ENCODE results near the gene MICAL3.

The MICAL3 gene

GRCh38 chr22:17927062-17927461 lies 97.3 kb downstream of the MICAL3 start:
- H3K4me1 ChIP-seq (ENCODE audit: control insufficient read depth, insufficient read depth, low read length), result peaks cover 10% of the 10 kb centered on the region
- H3K9me3 ChIP-seq (ENCODE audit: control insufficient read depth, insufficient read depth, low read length), result no peaks in the 10 kb centered on the region
- H3K36me3 ChIP-seq (ENCODE audit: control insufficient read depth, insufficient read depth, low read length), result no peaks in the 10 kb centered on the region
- H3K4me3 ChIP-seq (ENCODE audit: low read depth, low read length), result no peak overlapping the region
- H3K27me3 ChIP-seq (ENCODE audit: control insufficient read depth, insufficient read depth, low read length), result no peaks in the 10 kb centered on the region
- H3K9ac ChIP-seq (ENCODE audit: low read depth, low read length), result no peak overlapping the region

DNA sequence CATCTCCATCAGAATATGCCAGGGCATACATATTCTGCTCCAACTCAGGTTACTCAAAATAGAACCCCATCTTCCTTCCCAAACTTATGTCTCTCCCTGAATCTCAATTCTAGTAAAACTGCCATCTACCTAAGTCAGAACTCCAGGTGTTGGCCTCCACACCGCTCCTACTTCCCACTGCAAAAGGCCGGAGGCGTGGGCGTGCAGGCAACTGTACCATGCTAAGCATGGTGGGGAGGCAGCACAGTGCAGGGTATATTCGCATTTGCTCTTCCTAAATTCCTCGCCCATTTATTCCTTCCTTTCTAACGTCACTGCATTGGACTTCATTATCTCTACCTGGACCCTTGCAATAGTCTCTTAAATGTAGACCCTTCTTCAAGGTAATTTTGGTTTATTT lies 97.8 kb downstream of the MICAL3 start:
- H3K4me1 ChIP-seq (ENCODE audit: control insufficient read depth, insufficient read depth, low read length), result peaks cover 12% of the 10 kb centered on the region
- H3K9ac ChIP-seq (ENCODE audit: low read depth, low read length), result no peak overlapping the region
- no peak overlapping the region for H3K4me3 ChIP-seq (ENCODE audit: low read depth, low read length)
- H3K27me3 ChIP-seq (ENCODE audit: control insufficient read depth, insufficient read depth, low read length), result no peaks in the 10 kb centered on the region
- H3K9me3 ChIP-seq (ENCODE audit: control insufficient read depth, insufficient read depth, low read length), result no peaks in the 10 kb centered on the region
- no peaks in the 10 kb centered on the region for H3K36me3 ChIP-seq (ENCODE audit: control insufficient read depth, insufficient read depth, low read length)

GRCh38 chr22:17925431-17925841 lies 98.9 kb downstream of the MICAL3 start:
- H3K4me1 ChIP-seq (ENCODE audit: control insufficient read depth, insufficient read depth, low read length), result peaks cover 19% of the 10 kb centered on the region
- H3K27me3 ChIP-seq (ENCODE audit: control insufficient read depth, insufficient read depth, low read length), result no peaks in the 10 kb centered on the region
- H3K9ac ChIP-seq (ENCODE audit: low read depth, low read length), result no peak overlapping the region
- H3K36me3 ChIP-seq (ENCODE audit: control insufficient read depth, insufficient read depth, low read length), result no peaks in the 10 kb centered on the region
- no peak overlapping the region for H3K4me3 ChIP-seq (ENCODE audit: low read depth, low read length)
- H3K9me3 ChIP-seq (ENCODE audit: control insufficient read depth, insufficient read depth, low read length), result no peaks in the 10 kb centered on the region

- H3K4me1 ChIP-seq (ENCODE audit: control insufficient read depth, insufficient read depth, low read length), result peaks cover 22% of the 10 kb centered on the region
- H3K9me3 ChIP-seq (ENCODE audit: control insufficient read depth, insufficient read depth, low read length), result no peaks in the 10 kb centered on the region
- no peaks in the 10 kb centered on the region for H3K27me3 ChIP-seq (ENCODE audit: control insufficient read depth, insufficient read depth, low read length)
- H3K9ac ChIP-seq (ENCODE audit: low read depth, low read length), result no peak overlapping the region
- no peak overlapping the region for H3K4me3 ChIP-seq (ENCODE audit: low read depth, low read length)
- no peaks in the 10 kb centered on the region for H3K36me3 ChIP-seq (ENCODE audit: control insufficient read depth, insufficient read depth, low read length)
These were observed 99.5 kb downstream of the MICAL3 start for GRCh38 chr22:17924735-17925364.

DNA sequence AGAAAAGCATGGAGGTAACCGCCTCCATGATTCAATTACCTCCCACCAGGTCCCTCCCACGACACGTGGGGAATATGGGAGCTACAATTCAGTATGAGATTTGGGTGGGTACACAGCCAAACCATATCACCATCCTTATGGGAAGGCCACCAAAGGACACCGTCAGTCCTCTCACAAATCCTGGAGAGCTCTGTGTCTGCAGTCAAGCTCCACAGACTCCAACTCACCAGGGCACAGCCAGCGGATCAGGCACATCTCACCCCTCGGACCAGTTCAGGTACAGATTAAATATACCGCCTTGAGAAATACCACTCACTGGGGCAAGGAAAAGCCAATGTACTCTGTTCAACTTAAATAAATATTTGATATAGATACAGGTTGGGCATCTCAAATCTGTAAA lies 100.3 kb downstream of the MICAL3 start:
- peaks cover 29% of the 10 kb centered on the region for H3K4me1 ChIP-seq (ENCODE audit: control insufficient read depth, insufficient read depth, low read length)
- H3K9me3 ChIP-seq (ENCODE audit: control insufficient read depth, insufficient read depth, low read length), result no peaks in the 10 kb centered on the region
- H3K27me3 ChIP-seq (ENCODE audit: control insufficient read depth, insufficient read depth, low read length), result no peaks in the 10 kb centered on the region
- H3K9ac ChIP-seq (ENCODE audit: low read depth, low read length), result no peak overlapping the region
- H3K36me3 ChIP-seq (ENCODE audit: control insufficient read depth, insufficient read depth, low read length), result no peaks in the 10 kb centered on the region
- H3K4me3 ChIP-seq (ENCODE audit: low read depth, low read length), result no peak overlapping the region

GRCh38 chr22:17922925-17923903 lies 101.1 kb downstream of the MICAL3 start:
- Histone ChIP-seq H3K4me3 (ENCODE audit: low read depth, low read length) (peak overlapping the region; percentile 3), H3K9me3 (ENCODE audit: control insufficient read depth, insufficient read depth, low read length) (no peaks in the 10 kb centered on the region), H3K4me1 (ENCODE audit: control insufficient read depth, insufficient read depth, low read length) (peaks cover 29% of the 10 kb centered on the region), H3K36me3 (ENCODE audit: control insufficient read depth, insufficient read depth, low read length) (no peaks in the 10 kb centered on the region), H3K9ac (ENCODE audit: low read depth, low read length) (no peak overlapping the region), H3K27me3 (ENCODE audit: control insufficient read depth, insufficient read depth, low read length) (no peaks in the 10 kb centered on the region)

DNA sequence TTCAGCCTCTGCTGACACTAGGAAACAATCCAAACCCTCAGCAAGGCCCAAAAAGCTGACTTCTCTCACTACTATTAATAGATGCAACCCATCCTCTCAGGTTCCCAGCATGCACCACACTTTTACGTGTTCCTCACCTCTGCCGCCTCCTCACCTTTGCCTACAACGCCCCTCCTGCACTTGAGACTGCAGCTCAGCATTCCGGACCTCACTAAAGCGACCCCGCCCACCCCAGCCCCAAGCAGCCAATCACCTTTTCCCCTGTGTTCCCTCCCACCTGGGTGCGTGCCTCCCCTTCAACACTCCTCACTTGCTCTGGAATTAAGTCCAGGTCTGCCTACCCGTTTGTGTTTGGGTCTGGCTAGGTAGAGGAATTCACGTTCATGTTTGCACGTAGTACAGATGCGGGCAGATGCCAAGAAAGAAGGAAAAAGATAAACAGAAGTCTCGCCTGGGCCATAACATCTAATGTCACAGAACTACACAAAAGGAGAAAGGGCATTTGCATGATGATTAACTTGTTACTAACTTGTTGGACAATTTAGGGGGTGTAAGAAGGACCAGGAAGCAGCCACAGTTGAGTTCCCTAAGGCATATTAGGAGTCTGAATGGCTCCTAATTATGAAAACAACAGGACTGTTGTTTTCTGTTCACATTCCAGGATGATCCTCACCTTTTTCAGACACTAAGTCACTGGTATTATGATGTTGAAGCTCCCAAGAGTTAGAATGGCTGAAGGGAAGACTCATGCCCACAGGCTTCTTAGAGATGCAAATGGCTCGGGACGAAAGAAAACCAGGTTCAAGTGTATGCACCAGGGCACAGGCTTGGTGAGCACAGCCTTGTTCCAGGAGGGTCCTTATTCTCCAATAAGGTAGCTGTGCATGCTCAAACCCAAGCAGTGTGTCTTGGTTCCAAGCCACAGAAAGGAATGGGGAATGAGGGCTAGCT lies 102.2 kb downstream of the MICAL3 start:
- peak overlapping the region; percentile 3 for H3K4me3 ChIP-seq (ENCODE audit: low read depth, low read length)
- H3K4me1 ChIP-seq (ENCODE audit: control insufficient read depth, insufficient read depth, low read length), result peaks cover 29% of the 10 kb centered on the region
- no peaks in the 10 kb centered on the region for H3K27me3 ChIP-seq (ENCODE audit: control insufficient read depth, insufficient read depth, low read length)
- no peaks in the 10 kb centered on the region for H3K36me3 ChIP-seq (ENCODE audit: control insufficient read depth, insufficient read depth, low read length)
- no peak overlapping the region for H3K9ac ChIP-seq (ENCODE audit: low read depth, low read length)
- H3K9me3 ChIP-seq (ENCODE audit: control insufficient read depth, insufficient read depth, low read length), result no peaks in the 10 kb centered on the region

- no peak overlapping the region for H3K9ac ChIP-seq (ENCODE audit: low read depth, low read length)
- no peaks in the 10 kb centered on the region for H3K36me3 ChIP-seq (ENCODE audit: control insufficient read depth, insufficient read depth, low read length)
- peaks cover 29% of the 10 kb centered on the region for H3K4me1 ChIP-seq (ENCODE audit: control insufficient read depth, insufficient read depth, low read length)
- H3K4me3 ChIP-seq (ENCODE audit: low read depth, low read length), result no peak overlapping the region
- no peaks in the 10 kb centered on the region for H3K9me3 ChIP-seq (ENCODE audit: control insufficient read depth, insufficient read depth, low read length)
- no peaks in the 10 kb centered on the region for H3K27me3 ChIP-seq (ENCODE audit: control insufficient read depth, insufficient read depth, low read length)
These were observed 103.2 kb downstream of the MICAL3 start for GRCh38 chr22:17920992-17921650.

DNA sequence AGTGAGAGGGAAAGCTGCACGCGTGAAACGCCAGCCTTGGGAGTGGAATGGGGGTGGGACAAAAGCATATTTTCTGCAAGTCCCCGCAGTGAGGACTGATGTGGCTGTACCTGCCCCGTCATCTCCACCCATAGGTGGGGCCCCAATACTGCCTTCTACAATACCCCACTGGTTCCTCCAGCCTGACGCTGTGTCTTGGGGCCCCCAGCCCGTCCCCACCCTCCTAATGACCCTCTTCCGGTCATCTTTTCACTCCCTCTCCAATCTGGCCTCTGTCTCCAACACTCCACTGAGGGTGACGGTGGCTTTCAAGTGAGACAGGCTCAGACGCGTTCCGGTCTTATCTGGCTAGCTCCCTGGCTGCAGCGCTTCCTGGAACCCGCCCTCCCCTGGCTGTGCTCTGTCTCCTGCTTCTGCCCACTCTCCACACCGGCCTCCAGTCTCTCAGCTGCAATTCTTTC lies 104.2 kb downstream of the MICAL3 start:
- no peaks in the 10 kb centered on the region for H3K9me3 ChIP-seq (ENCODE audit: control insufficient read depth, insufficient read depth, low read length)
- H3K4me3 ChIP-seq (ENCODE audit: low read depth, low read length), result no peak overlapping the region
- H3K36me3 ChIP-seq (ENCODE audit: control insufficient read depth, insufficient read depth, low read length), result no peaks in the 10 kb centered on the region
- peak overlapping the region; percentile 18 for H3K9ac ChIP-seq (ENCODE audit: low read depth, low read length)
- H3K27me3 ChIP-seq (ENCODE audit: control insufficient read depth, insufficient read depth, low read length), result no peaks in the 10 kb centered on the region
- H3K4me1 ChIP-seq (ENCODE audit: control insufficient read depth, insufficient read depth, low read length), result peaks cover 29% of the 10 kb centered on the region

GRCh38 chr22:17919276-17920144 lies 104.9 kb downstream of the MICAL3 start:
- Histone ChIP-seq H3K9ac (ENCODE audit: low read depth, low read length) (no peak overlapping the region), H3K27me3 (ENCODE audit: control insufficient read depth, insufficient read depth, low read length) (no peaks in the 10 kb centered on the region), H3K9me3 (ENCODE audit: control insufficient read depth, insufficient read depth, low read length) (no peaks in the 10 kb centered on the region), H3K4me3 (ENCODE audit: low read depth, low read length) (no peak overlapping the region), H3K4me1 (ENCODE audit: control insufficient read depth, insufficient read depth, low read length) (peaks cover 29% of the 10 kb centered on the region), H3K36me3 (ENCODE audit: control insufficient read depth, insufficient read depth, low read length) (no peaks in the 10 kb centered on the region)

Data from iPS-15b (cell line).